PC-3 (cell line): ENCODE measurements around the gene ANGPTL8. TPM values are rescaled to one million over a fixed set of nuclear protein-coding genes. Genes with fewer than 3 reads are reported as not detected.

Experiments
- ATAC-seq: fragments of 200-7000 bp; cut with Tn5 transposase; 2 replicates; pipeline ENCODE4 v1.9.1; 2020; ENCODE audit warnings: mild to moderate bottlenecking, moderate library complexity
- BruUV-seq: library from RNA; stranded (reverse); fragments of 400-500 nt; replicated peaks from 2 replicates; lab custom pipeline; 2021; lab: Mats Ljungman, UMichigan
- CTCF ChIA-PET: fragments of 300-600 bp; sonication (Branson Sonifier 250); formaldehyde crosslinking; loops from one replicate; lab custom pipeline; 2022; ENCODE audit warnings: antibody characterized with exemption; lab: Charles Lee
- POLR2A ChIA-PET: fragments of 300-600 bp; sonication (Branson Sonifier 250); formaldehyde crosslinking; loops from one replicate; lab custom pipeline; 2022; ENCODE audit warnings: antibody characterized with exemption; ENCODE audit not compliant: unreplicated experiment; lab: Charles Lee
- DNase-seq: peaks from one replicate; pipeline ENCODE4 v3.0.0-alpha.2; 2015
- H2AFZ ChIP-seq: fragments of 300-600 bp; sonication (generic); 2 replicates; pipeline ENCODE4 v1.6.0; 2016; ENCODE audit warnings: antibody characterized with exemption, low read length
- H3F3A ChIP-seq: fragments of 300-600 bp; sonication (generic); one replicate; pipeline ENCODE4 v1.6.0; 2017; ENCODE audit warnings: antibody characterized with exemption, low read length, control low read depth, mild to moderate bottlenecking; ENCODE audit not compliant: unreplicated experiment
- H3K27ac ChIP-seq: fragments of 300-600 bp; sonication (generic); 2 replicates; pipeline ENCODE4 v1.5.1; 2016; ENCODE audit warnings: mild to moderate bottlenecking, low read length
- H3K27me3 ChIP-seq: fragments of 300-600 bp; sonication (generic); 2 replicates; pipeline ENCODE4 v1.6.1; 2016; ENCODE audit warnings: low read length, mixed read lengths
- H3K36me3 ChIP-seq: fragments of 300-600 bp; sonication (generic); 2 replicates; pipeline ENCODE4 v1.6.1; 2016; ENCODE audit warnings: low read depth, mixed run types, low read length, mixed read lengths
- H3K4me1 ChIP-seq: fragments of 300-600 bp; sonication (generic); 2 replicates; pipeline ENCODE4 v1.5.1; 2016; ENCODE audit warnings: low read length; ENCODE audit not compliant: insufficient read depth
- H3K4me2 ChIP-seq: fragments of 300-600 bp; sonication (generic); 2 replicates; pipeline ENCODE4 v1.6.0; 2016; ENCODE audit warnings: low read length
- H3K4me3 ChIP-seq: fragments of 300-600 bp; sonication (generic); 2 replicates; pipeline ENCODE4 v1.5.1; 2016; ENCODE audit warnings: mild to moderate bottlenecking, low read length, mixed read lengths
- H3K79me2 ChIP-seq: fragments of 300-600 bp; sonication (generic); 2 replicates; pipeline ENCODE4 v1.6.1; 2017; ENCODE audit warnings: low read length, mixed read lengths
- H3K9ac ChIP-seq: fragments of 300-600 bp; sonication (generic); 2 replicates; pipeline ENCODE4 v1.6.0; 2016; ENCODE audit warnings: mild to moderate bottlenecking, low read length
- H3K9me2 ChIP-seq: fragments of 300-600 bp; sonication (generic); replicated peaks from 2 replicates; pipeline ENCODE4 v1.6.1; 2016; ENCODE audit warnings: mixed run types, low read length, mixed read lengths
- H3K9me3 ChIP-seq: fragments of 300-600 bp; sonication (generic); 2 replicates; pipeline ENCODE4 v1.6.1; 2016; ENCODE audit warnings: low read length, mixed read lengths
- H4K20me1 ChIP-seq: fragments of 300-600 bp; sonication (generic); 2 replicates; pipeline ENCODE4 v1.6.1; 2016; ENCODE audit warnings: low read length, mixed read lengths
- EZH2 ChIP-seq: fragments of 300-600 bp; sonication (generic); IDR thresholded peaks from one replicate; pipeline ENCODE4 v1.6.1; 2017; ENCODE audit warnings: antibody characterized with exemption, mild to moderate bottlenecking, low read length; ENCODE audit not compliant: unreplicated experiment
- EZH2phosphoT487 ChIP-seq: fragments of 300-600 bp; sonication (generic); IDR thresholded peaks from 2 replicates; pipeline ENCODE4 v1.6.1; 2018; ENCODE audit warnings: mild to moderate bottlenecking, antibody characterized with exemption, low read length, borderline replicate concordance
- intact Hi-C: fragments of 100-400 bp; cut with micrococcal nuclease; formaldehyde crosslinking; loops from 2 replicates; pipeline ENCODE4 v1.9.0; 2023
- total RNA-seq: library from RNA; depleted of rRNA; stranded (reverse); fragments of >200 nt; gene quantifications from 2 replicates; pipeline ENCODE4 v1.2.3, GENCODE V29; 2014
- TF ChIP-seq, protein P1 (sequence below): fragments of 300-600 bp; sonication (generic); conservative IDR thresholded peaks from 2 replicates; pipeline ENCODE4 v1.5.1; 2017; ENCODE audit warnings: antibody characterized with exemption, low read depth, mild to moderate bottlenecking, low read length

The ANGPTL8 gene
- total RNA-seq, 1 experiment from 2014 or later, result not detected

DNA sequence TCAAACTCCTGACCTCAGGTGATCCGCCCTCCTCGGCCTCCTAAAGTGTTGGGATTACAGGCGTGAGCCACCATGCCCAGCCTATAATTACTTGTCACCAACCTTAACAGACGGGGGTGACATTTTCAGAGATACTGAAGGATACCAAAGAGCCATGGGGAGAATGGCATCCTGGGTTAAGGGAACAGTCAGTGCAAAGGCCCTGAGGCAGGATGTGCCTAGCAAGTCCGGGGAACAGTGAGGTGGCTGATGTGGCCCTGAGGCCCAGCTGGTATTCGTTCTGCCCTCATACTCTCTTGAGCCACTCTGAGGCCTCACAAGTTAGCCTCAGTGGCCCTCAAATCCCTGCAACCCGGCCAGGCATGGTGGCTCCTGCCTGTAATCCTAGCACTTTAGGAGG lies 15.0 kb upstream of the ANGPTL8 start:
- H3F3A ChIP-seq, result no peaks in the 10 kb centered on the region
- H3K4me1 ChIP-seq, result no peaks in the 10 kb centered on the region
- no peak for TF ChIP-seq EZH2
- H3K79me2 ChIP-seq, result no peaks in the 10 kb centered on the region
- H3K36me3 ChIP-seq, result peaks cover 26% of the 10 kb centered on the region
- no peaks in the 10 kb centered on the region for H4K20me1 ChIP-seq
- peaks cover 8% of the 10 kb centered on the region; the same call in 1 of the 2 replicates for H3K9me3 ChIP-seq
- no peak overlapping the region for H3K4me3 ChIP-seq
- DNase-seq (no peak), ATAC-seq (no peak)
- ChIA-PET CTCF (no interaction called here), POLR2A (no interaction called here)
- H3K4me2 ChIP-seq, result no peak overlapping the region
- intact Hi-C loops, result no loop called here
- H3K9ac ChIP-seq, result no peak overlapping the region
- H3K27ac ChIP-seq, result no peak overlapping the region
- H3K9me2 ChIP-seq, result no peaks in the 10 kb centered on the region
- no TSS peak for BruUV-seq
- H3K27me3 ChIP-seq, result no peaks in the 10 kb centered on the region
- H2AFZ ChIP-seq, result no peak overlapping the region

DNA sequence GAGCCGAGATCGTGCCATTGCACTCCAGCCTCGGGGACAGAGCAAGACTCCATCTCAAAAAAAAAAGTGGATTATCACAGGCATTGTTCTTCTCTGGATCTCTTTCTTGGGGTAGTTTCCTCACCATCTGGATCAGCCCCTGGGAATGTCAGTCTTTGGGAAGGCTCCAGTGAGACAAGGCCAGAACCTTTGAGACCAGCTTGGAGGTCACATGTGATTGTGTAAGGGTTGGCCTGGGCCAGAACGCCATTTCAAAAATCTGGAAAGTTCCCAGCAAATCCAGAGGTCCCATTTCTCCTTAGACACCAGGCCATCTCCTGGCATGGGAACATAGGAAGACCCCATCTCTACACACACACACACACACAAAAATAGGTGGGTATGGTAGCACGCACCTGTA lies 14.2 kb upstream of the ANGPTL8 start:
- Histone ChIP-seq H2AFZ (no peak overlapping the region), H3K36me3 (peaks cover 26% of the 10 kb centered on the region), H3K9me2 (no peaks in the 10 kb centered on the region), H3K4me2 (no peak overlapping the region), H3F3A (no peaks in the 10 kb centered on the region), H3K79me2 (no peaks in the 10 kb centered on the region), H4K20me1 (no peaks in the 10 kb centered on the region), H3K4me1 (no peaks in the 10 kb centered on the region), H3K9ac (no peak overlapping the region), H3K27me3 (no peaks in the 10 kb centered on the region), H3K4me3 (no peak overlapping the region), H3K9me3 (peaks cover 8% of the 10 kb centered on the region; the same call in 1 of the 2 replicates), H3K27ac (no peak overlapping the region)
- no TSS peak for BruUV-seq
- ATAC-seq (no peak), DNase-seq (no peak)
- CTCF ChIA-PET, result no interaction called here
- no peak for TF ChIP-seq EZH2phosphoT487
- TF ChIP-seq EZH2, result no peak
- TF ChIP-seq, protein P1, sequence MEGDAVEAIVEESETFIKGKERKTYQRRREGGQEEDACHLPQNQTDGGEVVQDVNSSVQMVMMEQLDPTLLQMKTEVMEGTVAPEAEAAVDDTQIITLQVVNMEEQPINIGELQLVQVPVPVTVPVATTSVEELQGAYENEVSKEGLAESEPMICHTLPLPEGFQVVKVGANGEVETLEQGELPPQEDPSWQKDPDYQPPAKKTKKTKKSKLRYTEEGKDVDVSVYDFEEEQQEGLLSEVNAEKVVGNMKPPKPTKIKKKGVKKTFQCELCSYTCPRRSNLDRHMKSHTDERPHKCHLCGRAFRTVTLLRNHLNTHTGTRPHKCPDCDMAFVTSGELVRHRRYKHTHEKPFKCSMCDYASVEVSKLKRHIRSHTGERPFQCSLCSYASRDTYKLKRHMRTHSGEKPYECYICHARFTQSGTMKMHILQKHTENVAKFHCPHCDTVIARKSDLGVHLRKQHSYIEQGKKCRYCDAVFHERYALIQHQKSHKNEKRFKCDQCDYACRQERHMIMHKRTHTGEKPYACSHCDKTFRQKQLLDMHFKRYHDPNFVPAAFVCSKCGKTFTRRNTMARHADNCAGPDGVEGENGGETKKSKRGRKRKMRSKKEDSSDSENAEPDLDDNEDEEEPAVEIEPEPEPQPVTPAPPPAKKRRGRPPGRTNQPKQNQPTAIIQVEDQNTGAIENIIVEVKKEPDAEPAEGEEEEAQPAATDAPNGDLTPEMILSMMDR, result no peak
- POLR2A ChIA-PET, result no interaction called here
- intact Hi-C loops, result no loop called here

DNA sequence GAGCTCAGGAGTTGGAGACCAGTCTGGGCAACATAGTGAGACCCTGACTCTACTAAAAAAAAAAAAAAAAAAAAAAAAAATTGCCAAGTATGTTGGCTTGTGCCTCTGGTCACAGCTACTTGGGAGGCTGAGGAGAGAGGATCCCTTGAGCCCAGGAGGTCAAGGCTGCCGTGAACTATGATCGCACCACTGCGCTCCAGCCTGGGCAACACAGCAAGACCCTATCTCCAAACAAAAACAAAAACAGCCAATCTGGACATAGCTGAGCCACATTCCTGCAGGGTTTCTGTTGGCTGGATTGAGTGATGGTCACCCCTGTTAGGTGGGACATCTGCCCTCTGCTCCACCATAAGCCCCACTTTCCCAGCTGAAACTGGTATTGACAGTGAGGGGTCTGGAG lies 13.6 kb upstream of the ANGPTL8 start:
- no peak overlapping the region for H3K4me2 ChIP-seq
- CTCF ChIA-PET, result no interaction called here
- H3K4me3 ChIP-seq, result no peak overlapping the region
- H3K27ac ChIP-seq, result no peak overlapping the region
- H3K9me3 ChIP-seq, result peaks cover 8% of the 10 kb centered on the region; the same call in 1 of the 2 replicates
- POLR2A ChIA-PET, result no interaction called here
- no peak for DNase-seq
- no peaks in the 10 kb centered on the region for H3K9me2 ChIP-seq
- TF ChIP-seq, protein P1, result no peak
- TF ChIP-seq EZH2phosphoT487, result no peak
- TF ChIP-seq EZH2, result no peak
- intact Hi-C loops, result no loop called here
- BruUV-seq, result no TSS peak
- peaks cover 26% of the 10 kb centered on the region for H3K36me3 ChIP-seq
- H3K4me1 ChIP-seq, result no peaks in the 10 kb centered on the region
- H3F3A ChIP-seq, result no peaks in the 10 kb centered on the region
- H3K79me2 ChIP-seq, result no peaks in the 10 kb centered on the region
- H3K27me3 ChIP-seq, result no peaks in the 10 kb centered on the region
- no peak overlapping the region for H2AFZ ChIP-seq
- H3K9ac ChIP-seq, result no peak overlapping the region
- H4K20me1 ChIP-seq, result no peaks in the 10 kb centered on the region
- ATAC-seq, result no peak
